ENCODE data around the gene PDRG1. TPM values are rescaled to one million over a fixed set of nuclear protein-coding genes. Genes with fewer than 3 reads are reported as not detected.
A peak's percentile ranks its signal among the peaks of the same experiment; 100 is the strongest.

PDRG1 gene
- 6.3 and 6.8 TPM in 2 replicates for total RNA-seq

DNA sequence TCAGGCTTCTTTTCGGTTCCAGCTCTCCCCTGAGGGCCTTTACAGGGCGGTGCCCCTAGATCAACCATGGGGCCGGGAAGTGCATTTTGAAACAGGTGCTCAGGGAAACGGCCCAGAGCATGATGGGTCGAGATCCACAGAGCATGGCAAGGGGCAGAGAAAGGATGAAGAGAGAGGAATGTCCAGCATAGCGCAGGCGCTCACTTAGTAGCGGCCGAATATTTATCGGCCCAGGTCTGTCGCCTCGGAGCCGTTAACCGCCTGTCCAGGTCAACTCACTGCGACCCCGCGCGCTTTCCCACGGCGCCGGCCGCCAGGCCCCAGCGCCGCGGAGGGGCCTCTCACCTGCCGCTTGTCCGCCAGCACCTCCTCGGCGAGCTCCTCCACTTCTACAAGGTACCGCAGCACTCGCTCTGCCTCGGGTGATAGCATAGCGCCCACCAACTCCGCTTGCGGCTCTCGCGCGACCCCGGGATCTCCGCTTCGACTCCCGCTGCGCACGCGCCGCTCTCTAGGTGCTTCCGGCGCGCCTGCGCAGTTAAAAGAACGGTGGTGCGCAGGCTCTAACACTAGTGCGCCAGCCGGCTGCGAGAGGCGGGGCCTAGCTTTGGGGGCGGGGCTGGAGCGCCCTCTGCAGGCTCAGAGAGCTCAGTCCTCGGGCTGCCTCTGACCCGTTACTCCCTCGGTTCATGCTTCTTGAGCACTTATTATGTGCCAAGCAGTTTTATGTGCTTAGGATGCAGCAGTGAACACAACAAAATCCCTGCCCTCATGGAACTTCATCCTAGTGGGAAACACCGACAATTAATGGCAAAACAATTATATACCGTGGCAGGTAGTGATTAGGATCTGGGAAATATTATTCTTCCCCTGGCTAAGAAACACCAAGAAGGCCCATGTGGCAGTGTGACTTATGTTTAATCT lies at the start of gene PDRG1:
Gene PDRG1 (minus strand): TSS at position 517 of the 924 bp plus-strand sequence. CDS start 85 bp downstream, at position 432.
- TF ChIP-seq, protein P1, sequence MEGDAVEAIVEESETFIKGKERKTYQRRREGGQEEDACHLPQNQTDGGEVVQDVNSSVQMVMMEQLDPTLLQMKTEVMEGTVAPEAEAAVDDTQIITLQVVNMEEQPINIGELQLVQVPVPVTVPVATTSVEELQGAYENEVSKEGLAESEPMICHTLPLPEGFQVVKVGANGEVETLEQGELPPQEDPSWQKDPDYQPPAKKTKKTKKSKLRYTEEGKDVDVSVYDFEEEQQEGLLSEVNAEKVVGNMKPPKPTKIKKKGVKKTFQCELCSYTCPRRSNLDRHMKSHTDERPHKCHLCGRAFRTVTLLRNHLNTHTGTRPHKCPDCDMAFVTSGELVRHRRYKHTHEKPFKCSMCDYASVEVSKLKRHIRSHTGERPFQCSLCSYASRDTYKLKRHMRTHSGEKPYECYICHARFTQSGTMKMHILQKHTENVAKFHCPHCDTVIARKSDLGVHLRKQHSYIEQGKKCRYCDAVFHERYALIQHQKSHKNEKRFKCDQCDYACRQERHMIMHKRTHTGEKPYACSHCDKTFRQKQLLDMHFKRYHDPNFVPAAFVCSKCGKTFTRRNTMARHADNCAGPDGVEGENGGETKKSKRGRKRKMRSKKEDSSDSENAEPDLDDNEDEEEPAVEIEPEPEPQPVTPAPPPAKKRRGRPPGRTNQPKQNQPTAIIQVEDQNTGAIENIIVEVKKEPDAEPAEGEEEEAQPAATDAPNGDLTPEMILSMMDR (IDR thresholded peaks at IDR 0.05; ENCODE audit: insufficient read depth, low read length, severe bottlenecking) = peak; percentile 98
- Histone ChIP-seq H3K27me3 (ENCODE audit: control insufficient read depth, insufficient read depth, low read length) (peaks cover 2% of the 10 kb centered on the region), H3K4me3 (ENCODE audit: low read depth, low read length) (peak within 1 kb of the TSS; percentile 72), H3K36me3 (ENCODE audit: control insufficient read depth, insufficient read depth, low read length) (peaks cover 12% of the 10 kb centered on the region)
- FAIRE-seq (no peak), DNase-seq (ENCODE audit: low read depth) (peak; percentile 82)

DNA sequence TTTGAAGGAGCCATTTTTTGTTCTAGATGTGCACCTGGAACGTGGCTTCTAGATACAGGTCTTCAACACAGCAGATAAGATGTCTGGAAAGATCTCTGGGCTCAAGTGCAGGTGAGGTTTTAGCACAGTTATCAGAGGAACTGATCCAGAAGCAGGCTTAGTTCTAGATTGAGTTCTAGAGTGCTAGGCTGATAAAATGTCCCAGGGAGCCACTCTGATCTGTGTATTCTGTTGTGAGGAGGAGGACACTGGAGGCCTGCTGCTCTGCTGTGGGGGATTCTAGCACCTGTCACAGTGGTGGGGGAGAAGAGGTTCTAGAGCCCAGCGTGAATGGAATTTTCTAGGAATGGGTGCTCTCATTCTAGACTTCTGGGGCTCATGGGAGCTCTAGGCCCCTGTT lies 46.4 kb upstream of the PDRG1 start:
- TF ChIP-seq, protein P1 (IDR thresholded peaks at IDR 0.05; ENCODE audit: insufficient read depth, low read length, severe bottlenecking) = no peak
- Histone ChIP-seq H3K36me3 (ENCODE audit: control insufficient read depth, insufficient read depth, low read length) (no peaks in the 10 kb centered on the region), H3K27me3 (ENCODE audit: control insufficient read depth, insufficient read depth, low read length) (peaks cover 16% of the 10 kb centered on the region), H3K4me3 (ENCODE audit: low read depth, low read length) (no peak overlapping the region)
- no peak for FAIRE-seq
- DNase-seq (ENCODE audit: low read depth) = no peak

DNA sequence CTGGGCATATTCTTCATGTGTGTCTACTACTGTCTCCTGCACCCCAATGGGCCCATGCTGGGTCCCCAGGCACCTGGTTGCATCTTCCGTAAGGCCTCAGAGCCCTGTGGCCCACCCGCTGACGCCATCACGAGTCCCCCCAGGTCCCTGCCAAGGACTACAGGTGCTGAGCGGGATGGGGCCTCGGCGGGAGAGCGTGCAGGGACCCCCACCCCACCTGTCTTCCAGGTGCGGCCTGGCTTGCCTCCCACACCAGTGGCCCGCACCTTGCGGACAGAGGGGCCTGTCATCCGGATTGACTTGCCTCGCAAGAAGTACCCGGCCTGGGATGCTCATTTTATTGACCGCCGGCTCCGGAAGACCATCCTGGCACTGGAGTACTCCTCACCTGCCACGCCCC lies 45.1 kb upstream of the PDRG1 start:
- H3K27me3 ChIP-seq (ENCODE audit: control insufficient read depth, insufficient read depth, low read length) = peaks cover 18% of the 10 kb centered on the region
- FAIRE-seq = no peak

DNA sequence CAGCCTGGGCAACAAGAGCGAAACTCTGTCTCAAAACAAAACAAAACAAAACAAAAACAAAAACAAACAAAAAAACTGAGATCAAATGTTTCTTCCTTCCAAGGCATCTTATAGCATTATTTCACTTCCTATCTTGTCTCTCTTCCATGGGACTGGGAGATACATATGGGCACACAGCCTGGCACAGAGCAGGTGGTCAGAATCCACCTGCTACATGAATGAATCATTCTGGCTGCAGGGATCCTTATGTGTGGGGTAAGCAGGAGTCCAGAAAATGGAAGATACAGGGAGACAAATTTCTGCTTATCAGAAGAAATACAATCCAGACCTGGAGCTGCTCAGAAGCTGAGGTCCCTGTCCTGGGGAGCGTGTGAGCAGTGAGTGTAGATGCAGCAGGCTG lies 40.2 kb upstream of the PDRG1 start:
- no peak for DNase-seq (ENCODE audit: low read depth)
- TF ChIP-seq, protein P1 (IDR thresholded peaks at IDR 0.05; ENCODE audit: insufficient read depth, low read length, severe bottlenecking) = no peak
- H3K36me3 ChIP-seq (ENCODE audit: control insufficient read depth, insufficient read depth, low read length) = no peaks in the 10 kb centered on the region
- H3K27me3 ChIP-seq (ENCODE audit: control insufficient read depth, insufficient read depth, low read length) = peaks cover 15% of the 10 kb centered on the region
- FAIRE-seq = no peak
- no peak overlapping the region for H3K4me3 ChIP-seq (ENCODE audit: low read depth, low read length)

More for the DNA sequence above, 45.1 kb upstream of the PDRG1 start:
- no peak for DNase-seq (ENCODE audit: low read depth)
- Histone ChIP-seq H3K4me3 (ENCODE audit: low read depth, low read length) (no peak overlapping the region), H3K36me3 (ENCODE audit: control insufficient read depth, insufficient read depth, low read length) (no peaks in the 10 kb centered on the region)
- TF ChIP-seq, protein P1 (IDR thresholded peaks at IDR 0.05; ENCODE audit: insufficient read depth, low read length, severe bottlenecking) = no peak

DNA sequence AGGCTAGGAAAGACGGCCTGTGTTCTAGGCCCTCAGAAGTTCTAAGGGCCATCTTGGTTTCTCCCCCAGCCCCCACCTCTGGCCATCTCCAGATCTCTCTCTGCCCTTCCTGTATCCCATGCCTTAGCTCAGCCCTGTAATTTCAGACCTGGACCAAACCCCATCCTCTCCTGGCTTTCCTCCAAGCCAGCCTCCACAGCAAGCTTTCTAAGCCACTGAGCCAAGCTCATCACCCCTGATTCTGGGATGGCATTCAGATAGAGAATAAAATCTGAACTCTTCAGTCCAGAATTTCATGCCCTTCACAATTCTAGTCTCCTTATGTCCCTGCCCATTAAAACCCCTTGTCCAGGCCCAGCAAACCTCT lies 39.5 kb upstream of the PDRG1 start:
- Histone ChIP-seq H3K27me3 (ENCODE audit: control insufficient read depth, insufficient read depth, low read length) (peaks cover 15% of the 10 kb centered on the region), H3K4me3 (ENCODE audit: low read depth, low read length) (no peak overlapping the region), H3K36me3 (ENCODE audit: control insufficient read depth, insufficient read depth, low read length) (no peaks in the 10 kb centered on the region)
- DNase-seq (ENCODE audit: low read depth) = no peak
- no peak for FAIRE-seq
- TF ChIP-seq, protein P1 (IDR thresholded peaks at IDR 0.05; ENCODE audit: insufficient read depth, low read length, severe bottlenecking) = no peak

All from bronchial epithelial cell (primary cell).